ENCODE measurements around the gene CALY. TPM values are rescaled to one million over a fixed set of nuclear protein-coding genes. Genes with fewer than 3 reads are reported as not detected.
"Not testable (repeated sequence)": the region's sequence is repeated elsewhere in the genome, so short reads cannot be mapped to it uniquely, and the experiment has no call there.

Gene CALY
- total and polyA plus RNA-seq, 7 donors, result 0.05 TPM; not detected in 6

GRCh38 chr10:133377818-133378250 is 41.1 kb upstream of the CALY start:
- Histone ChIP-seq H3K4me1 (peaks cover 12% of the 10 kb centered on the region), H3K4me3 (peak overlapping the region; percentile 80), H3K27ac (peak overlapping the region; percentile 54), H3K36me3 (ENCODE audit: insufficient read depth in 1 of 2, low read depth in 1 of 2) (peaks cover 0 to 10% of the 10 kb centered on the region in 2 donors), H3K9me3 (no peaks in the 10 kb centered on the region), H3K27me3 (ENCODE audit: insufficient read depth in 3 of 3, low read length in 2 of 3) (no peaks in the 10 kb centered on the region)
- no peak for ATAC-seq
- DNase-seq, result no peak
- intact Hi-C loops (cut with DNase I), result no loop called here
- TF ChIP-seq CTCF (IDR thresholded peaks at IDR 0.05), result no peak
- 16 to 24% (median 20%) methylated on average over 18 to 20 of the region's 20 CpGs for WGBS, 3 donors

DNA sequence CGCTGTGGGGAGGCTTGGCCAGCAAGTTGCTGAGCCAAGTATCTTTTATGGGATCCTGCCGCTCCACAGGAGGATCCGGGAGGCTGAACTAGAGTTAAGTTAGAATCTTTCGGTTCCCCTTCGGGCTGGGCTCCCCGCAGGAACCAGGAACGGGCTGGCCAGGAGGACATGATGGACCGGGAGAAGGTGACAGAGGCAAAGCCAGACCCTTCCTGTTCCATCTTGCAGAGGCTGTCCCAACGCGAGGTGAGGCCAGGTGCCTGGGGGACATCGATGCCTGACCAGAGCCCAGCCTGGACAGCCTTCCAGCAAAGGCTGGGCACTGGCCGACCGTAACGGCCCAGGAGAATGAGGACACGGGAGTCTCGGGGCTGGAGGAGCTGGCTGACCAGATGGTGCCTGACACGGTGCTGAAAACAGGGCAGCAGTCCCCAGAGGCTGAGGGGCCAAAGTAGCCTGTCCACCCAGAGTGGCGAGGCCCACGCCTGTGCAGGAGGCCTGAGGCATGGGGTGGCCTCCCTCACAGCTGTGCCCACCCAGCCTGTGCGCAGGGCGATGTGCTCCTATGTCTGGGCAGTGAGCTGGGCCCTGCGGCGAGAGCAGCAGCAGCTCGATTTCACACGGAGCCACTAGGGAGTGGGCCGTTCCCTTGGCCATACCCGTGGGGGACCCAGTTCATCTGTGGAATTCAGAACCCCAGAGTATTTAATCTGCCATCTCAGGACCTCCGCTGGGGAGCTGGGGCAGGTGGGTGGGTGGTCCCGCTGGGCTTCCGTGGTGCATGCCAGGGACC is 40.5 kb upstream of the CALY start:
- H3K4me3 ChIP-seq, result no peak overlapping the region
- ATAC-seq (no peak), DNase-seq (no peak)
- WGBS, 3 donors, result 75 to 86% (median 80%) methylated on average over 30 of the region's 30 CpGs
- no peaks in the 10 kb centered on the region for H3K9me3 ChIP-seq
- peaks cover 14% of the 10 kb centered on the region for H3K4me1 ChIP-seq
- H3K36me3 ChIP-seq (ENCODE audit: insufficient read depth in 1 of 2, low read depth in 1 of 2), result peaks cover 0 to 9% of the 10 kb centered on the region in 2 donors
- no peak for TF ChIP-seq CTCF (IDR thresholded peaks at IDR 0.05)
- intact Hi-C loops (cut with DNase I), result no loop called here
- no peak overlapping the region for H3K27ac ChIP-seq
- no peaks in the 10 kb centered on the region for H3K27me3 ChIP-seq (ENCODE audit: insufficient read depth in 3 of 3, low read length in 2 of 3)

- H3K27ac ChIP-seq; intact Hi-C loops (cut with DNase I); H3K9me3 ChIP-seq; DNase-seq; H3K4me3 ChIP-seq; ATAC-seq; H3K36me3 ChIP-seq (ENCODE audit: insufficient read depth in 1 of 2, low read depth in 1 of 2); H3K27me3 ChIP-seq (ENCODE audit: insufficient read depth in 3 of 3, low read length in 2 of 3): not testable (repeated sequence)
- WGBS, 3 donors, result 92 to 97% (median 94%) methylated on average over 5 of the region's 5 CpGs
- peaks cover 18% of the 10 kb centered on the region for H3K4me1 ChIP-seq
These were observed 39.5 kb upstream of the CALY start for GRCh38 chr10:133376183-133376582.

GRCh38 chr10:133375357-133376115 is 38.8 kb upstream of the CALY start:
- Histone ChIP-seq H3K4me1 (peaks cover 18% of the 10 kb centered on the region), H3K36me3 (ENCODE audit: insufficient read depth in 1 of 2, low read depth in 1 of 2) (peaks cover 0 to 3% of the 10 kb centered on the region in 2 donors), H3K27ac (no peak overlapping the region), H3K4me3 (no peak overlapping the region), H3K9me3 (no peaks in the 10 kb centered on the region), H3K27me3 (ENCODE audit: insufficient read depth in 3 of 3, low read length in 2 of 3) (no peaks in the 10 kb centered on the region)
- DNase-seq (no peak), ATAC-seq (no peak)
- TF ChIP-seq CTCF (IDR thresholded peaks at IDR 0.05), result no peak
- 82 to 84% (median 83%) methylated on average over 12 of the region's 12 CpGs for WGBS, 3 donors
- intact Hi-C loops (cut with DNase I), result no loop called here

All from psoas muscle (tissue), 8 donors.